Transverse colon (tissue), 4 donors: ENCODE measurements around the gene MYO1B. TPM values are rescaled to one million over a fixed set of nuclear protein-coding genes. Genes with fewer than 3 reads are reported as not detected.
A peak's percentile ranks its signal among the peaks of the same experiment; 100 is the strongest.

ENCODE experiments used
- DNase-seq: peaks from one replicate; pipeline ENCODE4 v3.0.0-alpha.2; 2019
- H3K27ac ChIP-seq, 4 donors: fragments of 200-600 bp; sonication (generic); 2 replicates each; pipeline ENCODE4 v1.5.1; 2016 to 2018; ENCODE audit warnings: inconsistent platforms in 4 of 4
- H3K27me3 ChIP-seq: fragments of 200-600 bp; sonication (generic); 2 replicates; pipeline ENCODE4 v1.5.1; 2017; ENCODE audit warnings: inconsistent platforms
- H3K36me3 ChIP-seq, 4 donors: fragments of 200-600 bp; sonication (generic); 2 replicates each; pipeline ENCODE4 v1.5.1; 2017 to 2019; ENCODE audit warnings: inconsistent platforms in 4 of 4
- H3K4me1 ChIP-seq, 4 donors: fragments of 200-600 bp; sonication (generic); 2 replicates each; pipeline ENCODE4 v1.5.1; 2017 to 2020; ENCODE audit warnings: inconsistent platforms in 4 of 4
- H3K4me3 ChIP-seq, 4 donors: fragments of 200-600 bp; sonication (generic); 1 replicate in 1 of 4; 2 replicates in 3 of 4; pipeline versions ENCODE4 v1.5.1 to v1.6.1; 2017 to 2019; ENCODE audit warnings: inconsistent platforms in 4 of 4
- H3K9me3 ChIP-seq, 2 donors: fragments of 200-600 bp; sonication (generic); 2 replicates each; pipeline ENCODE4 v1.5.1; 2017 to 2019; ENCODE audit warnings: inconsistent platforms in 2 of 2
- CTCF ChIP-seq, 5 experiments: fragments of 200-600 bp in 3 of 5; fragments of 450-650 bp in 2 of 5; sonication (generic) in 3 of 5; IDR thresholded peaks; 1 replicate in 2 of 5; 2 replicates in 3 of 5; pipeline ENCODE4 v1.5.1; 2016 to 2017; ENCODE audit warnings: antibody characterized with exemption in 5 of 5, inconsistent platforms in 3 of 5, mild to moderate bottlenecking in 2 of 5, moderate library complexity in 1 of 5
- EP300 ChIP-seq: sonication (generic); formaldehyde crosslinking; IDR thresholded peaks from one replicate; pipeline ENCODE4 v1.6.1; 2017; ENCODE audit warnings: antibody characterized with exemption, low read depth
- POLR2A ChIP-seq: fragments of 450-650 bp; IDR thresholded peaks from one replicate; pipeline ENCODE4 v1.6.1; 2016; ENCODE audit warnings: antibody characterized with exemption, mild to moderate bottlenecking, moderate library complexity
- POLR2AphosphoS5 ChIP-seq, 3 donors: sonication (generic); formaldehyde crosslinking; IDR thresholded peaks; one replicate each; pipeline ENCODE4 v1.6.1; 2016; ENCODE audit warnings: antibody characterized with exemption in 3 of 3
- WGBS, 2 donors: methylation state at CpG; one replicate each; pipeline ENCODE4 v1.1.5; 2018; ENCODE audit warnings: low coverage in 1 of 2; 5-methylcytosine and 5-hydroxymethylcytosine counted together
- in situ Hi-C, 4 donors: fragments of 200-750 bp; cut with MboI; loops; one replicate each; pipeline versions ENCODE4 v1.15.0 to v1.15.1; 2017; ENCODE audit warnings: low sequenced_read_pairs in 3 of 4, low pct_ligation_motif_present in 1 of 4, low pct_unique_long_range_greater_than_20kb in 1 of 4
- intact Hi-C: fragments of 100-400 bp; cut with DNase I; formaldehyde crosslinking; loops from one replicate; pipeline ENCODE4 v1.15.1; 2023; ENCODE audit warnings: low total_unique reads
- total RNA-seq, 4 donors: library from RNA; depleted of rRNA; stranded (reverse); fragments of >200 nt; gene quantifications; one replicate each; pipeline ENCODE4 v1.1.0, GENCODE V29; 2016

The MYO1B gene
- total RNA-seq, 4 donors from 2014 or later = 17.9 to 37.0 (median 35.0) TPM

DNA sequence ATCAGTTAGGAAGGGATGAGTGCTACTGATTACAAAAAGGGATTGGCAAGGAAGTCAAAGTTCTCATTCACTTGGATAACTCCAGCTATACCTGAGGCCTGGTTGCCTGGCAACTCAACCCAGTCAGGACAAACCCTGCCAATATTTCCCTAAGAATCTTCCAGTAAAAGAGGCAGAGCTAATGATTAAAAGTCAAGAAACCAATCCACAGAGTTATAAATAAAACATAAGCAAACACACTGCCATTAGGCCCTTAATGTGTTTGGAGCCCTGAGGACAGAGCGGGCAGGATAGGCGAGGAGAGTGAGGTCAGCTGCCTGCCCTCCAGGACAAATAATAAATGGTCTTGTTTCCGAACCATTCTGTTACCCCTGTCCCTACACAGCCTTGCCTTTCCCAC is 217.2 kb downstream of the MYO1B start:
- in situ Hi-C loops = no loop called here
- Histone ChIP-seq H3K4me1 (no peaks in the 10 kb centered on the region), H3K4me3 (no peak overlapping the region), H3K9me3 (peaks cover 8 to 11% of the 10 kb centered on the region in 2 donors), H3K27ac (no peak overlapping the region), H3K36me3 (no peaks in the 10 kb centered on the region), H3K27me3 (no peaks in the 10 kb centered on the region)
- DNase-seq = peak; percentile 12
- intact Hi-C loops = no loop called here
- TF ChIP-seq EP300 (no peak), POLR2AphosphoS5 (IDR thresholded peaks at IDR 0.05) (no peak), CTCF (IDR thresholded peaks at IDR 0.05) (no peak), POLR2A (no peak)
- 87 to 100% methylated on average over 2 to 3 of the region's 3 CpGs for WGBS, 2 donors

GRCh38 chr2:191463790-191464189 is 218.6 kb downstream of the MYO1B start:
- TF ChIP-seq POLR2A (no peak), CTCF (IDR thresholded peaks at IDR 0.05) (no peak), POLR2AphosphoS5 (IDR thresholded peaks at IDR 0.05) (no peak), EP300 (no peak)
- in situ Hi-C loops = no loop called here
- Histone ChIP-seq H3K36me3 (no peaks in the 10 kb centered on the region), H3K27me3 (no peaks in the 10 kb centered on the region), H3K27ac (no peak overlapping the region), H3K4me3 (no peak overlapping the region), H3K9me3 (peaks cover 3 to 11% of the 10 kb centered on the region in 2 donors), H3K4me1 (no peaks in the 10 kb centered on the region)
- WGBS, 2 donors = 50 to 60% methylated on average over 2 of the region's 2 CpGs
- intact Hi-C loops = no loop called here
- DNase-seq = no peak

- intact Hi-C loops (no loop called here), in situ Hi-C loops (no loop called here)
- no peaks in the 10 kb centered on the region for H3K27me3 ChIP-seq
- 80 to 90% methylated on average over 3 of the region's 3 CpGs for WGBS, 2 donors
- H3K36me3 ChIP-seq = no peaks in the 10 kb centered on the region
- no peak for DNase-seq
- no peak overlapping the region for H3K27ac ChIP-seq
- no peaks in the 10 kb centered on the region for H3K4me1 ChIP-seq
- H3K9me3 ChIP-seq = no peaks in the 10 kb centered on the region
- H3K4me3 ChIP-seq = no peak overlapping the region
- TF ChIP-seq POLR2A (no peak), CTCF (IDR thresholded peaks at IDR 0.05) (no peak), POLR2AphosphoS5 (IDR thresholded peaks at IDR 0.05) (no peak), EP300 (no peak)
Observed at GRCh38 chr2:191465766-191466420, 220.7 kb downstream of the MYO1B start.

GRCh38 chr2:191467113-191467512 is 221.9 kb downstream of the MYO1B start:
- H3K9me3 ChIP-seq = no peaks in the 10 kb centered on the region
- intact Hi-C loops = no loop called here
- in situ Hi-C loops = no loop called here
- no peaks in the 10 kb centered on the region for H3K4me1 ChIP-seq
- no peak overlapping the region for H3K4me3 ChIP-seq
- H3K36me3 ChIP-seq = no peaks in the 10 kb centered on the region
- DNase-seq = no peak
- WGBS, 2 donors = 91 to 100% methylated on average over 1 to 5 of the region's 5 CpGs
- TF ChIP-seq CTCF (IDR thresholded peaks at IDR 0.05) (no peak), POLR2AphosphoS5 (IDR thresholded peaks at IDR 0.05) (no peak), EP300 (no peak), POLR2A (no peak)
- no peak overlapping the region for H3K27ac ChIP-seq
- no peaks in the 10 kb centered on the region for H3K27me3 ChIP-seq
